GM18505 (cell line): ENCODE results near the gene PRKAG2.

Source experiments
- ATAC-seq: cut with Tn5 transposase; IDR thresholded peaks from one replicate; pipeline ENCODE4 v1.9.1; 2021; ENCODE audit not compliant: unreplicated experiment
- POLR2A ChIP-seq: IDR thresholded peaks from 4 replicates; pipeline ENCODE4 v1.6.1; 2011; ENCODE audit warnings: borderline replicate concordance; ENCODE audit not compliant: insufficient read depth, insufficient read length; ENCODE audit errors: extremely low read depth

The PRKAG2 gene

GRCh38 chr7:151715666-151716315 is 161.1 kb downstream of the PRKAG2 start:
- no peak for TF ChIP-seq POLR2A
- no peak for ATAC-seq

GRCh38 chr7:151714201-151714600 is 162.7 kb downstream of the PRKAG2 start:
- ATAC-seq, result no peak
- TF ChIP-seq POLR2A, result no peak

GRCh38 chr7:151712810-151713125 is 164.1 kb downstream of the PRKAG2 start:
- no peak for ATAC-seq
- no peak for TF ChIP-seq POLR2A

GRCh38 chr7:151711906-151712809 is 164.8 kb downstream of the PRKAG2 start:
- no peak for ATAC-seq
- TF ChIP-seq POLR2A, result no peak

GRCh38 chr7:151711435-151711872 is 165.5 kb downstream of the PRKAG2 start:
- no peak for TF ChIP-seq POLR2A
- ATAC-seq, result no peak

GRCh38 chr7:151710646-151711434 is 166.1 kb downstream of the PRKAG2 start:
- no peak for TF ChIP-seq POLR2A
- no peak for ATAC-seq

GRCh38 chr7:151710121-151710640 is 166.7 kb downstream of the PRKAG2 start:
- no peak for ATAC-seq
- no peak for TF ChIP-seq POLR2A

- no peak for ATAC-seq
- TF ChIP-seq POLR2A, result no peak
These were observed 167.5 kb downstream of the PRKAG2 start for GRCh38 chr7:151709141-151710038.

GRCh38 chr7:151708610-151709009 is 168.3 kb downstream of the PRKAG2 start:
- TF ChIP-seq POLR2A, result no peak
- ATAC-seq, result no peak

GRCh38 chr7:151707757-151708156 is 169.2 kb downstream of the PRKAG2 start:
- no peak for ATAC-seq
- TF ChIP-seq POLR2A, result no peak

- no peak for ATAC-seq
- no peak for TF ChIP-seq POLR2A
These were observed 169.8 kb downstream of the PRKAG2 start for GRCh38 chr7:151707105-151707469.
